ENCODE measurements around the gene SEPTIN12.
A peak's percentile ranks its signal among the peaks of the same experiment; 100 is the strongest.

Gene SEPTIN12

GRCh38 chr16:4801962-4802658 lies 14.0 kb upstream of the SEPTIN12 start, which contains the start of gene ROGDI:
Gene ROGDI (minus strand): TSS chr16:4802633. CDS start chr16:4802571, 62 bp downstream.
- H3K36me3 ChIP-seq (ENCODE audit: insufficient read depth, low read length) = peaks cover 12% of the 10 kb centered on the region
- H3K27ac ChIP-seq (ENCODE audit: low read depth, low read length, poor library complexity, severe bottlenecking) = peak within 1 kb of the TSS; percentile 31

GRCh38 chr16:4801051-4801961 lies 13.2 kb upstream of the SEPTIN12 start:
- no peaks in the 10 kb centered on the region for H3F3A ChIP-seq (ENCODE audit: insufficient read depth, low read length)
- no peaks in the 10 kb centered on the region for H4K20me1 ChIP-seq (ENCODE audit: insufficient read depth, low read length)
- TF ChIP-seq EZH2 (IDR thresholded peaks at IDR 0.05; ENCODE audit: borderline replicate concordance, low read length) (no peak), CTCF (IDR thresholded peaks at IDR 0.05; ENCODE audit: low read length) (no peak)
- H3K4me2 ChIP-seq (ENCODE audit: low read length) = peak overlapping the region; percentile 85
- H3K4me1 ChIP-seq (ENCODE audit: insufficient read depth, low read length, severe bottlenecking) = peaks cover 16% of the 10 kb centered on the region
- H3K27me3 ChIP-seq (ENCODE audit: insufficient read depth, low read length) = peaks cover 3% of the 10 kb centered on the region; the same call in 1 of the 2 replicates
- peaks cover 11% of the 10 kb centered on the region; the same call in 1 of the 2 replicates for H3K36me3 ChIP-seq (ENCODE audit: insufficient read depth, low read length)
- H3K9ac ChIP-seq (ENCODE audit: low read length) = peak overlapping the region; percentile 47; the same call in 1 of the 2 replicates
- no peaks in the 10 kb centered on the region for H3K9me3 ChIP-seq (ENCODE audit: low read length)
- H3K9me2 ChIP-seq (ENCODE audit: low read depth, low read length) = no peaks in the 10 kb centered on the region
- H3K4me3 ChIP-seq (ENCODE audit: low read depth, low read length, poor library complexity, severe bottlenecking) = peak overlapping the region; percentile 80
- no peak overlapping the region for H2AFZ ChIP-seq (ENCODE audit: low read length)
- H3K27ac ChIP-seq (ENCODE audit: low read depth, low read length, poor library complexity, severe bottlenecking) = no peak overlapping the region
- no peaks in the 10 kb centered on the region for H3K79me2 ChIP-seq (ENCODE audit: insufficient read depth, low read length)

More at GRCh38 chr16:4801962-4802658, 14.0 kb upstream of the SEPTIN12 start, which contains the start of gene ROGDI:
- TF ChIP-seq EZH2 (IDR thresholded peaks at IDR 0.05; ENCODE audit: borderline replicate concordance, low read length) (no peak), CTCF (IDR thresholded peaks at IDR 0.05; ENCODE audit: low read length) (no peak)
- Histone ChIP-seq H3F3A (ENCODE audit: insufficient read depth, low read length) (no peaks in the 10 kb centered on the region), H3K4me2 (ENCODE audit: low read length) (peak within 1 kb of the TSS; percentile 85), H4K20me1 (ENCODE audit: insufficient read depth, low read length) (no peaks in the 10 kb centered on the region), H3K27me3 (ENCODE audit: insufficient read depth, low read length) (no peaks in the 10 kb centered on the region; the same call in 1 of the 2 replicates), H3K9ac (ENCODE audit: low read length) (peak within 1 kb of the TSS; percentile 65), H2AFZ (ENCODE audit: low read length) (no peak within 1 kb of the TSS), H3K4me3 (ENCODE audit: low read depth, low read length, poor library complexity, severe bottlenecking) (peak within 1 kb of the TSS; percentile 80), H3K79me2 (ENCODE audit: insufficient read depth, low read length) (no peaks in the 10 kb centered on the region), H3K4me1 (ENCODE audit: insufficient read depth, low read length, severe bottlenecking) (peaks cover 16% of the 10 kb centered on the region), H3K9me2 (ENCODE audit: low read depth, low read length) (no peaks in the 10 kb centered on the region), H3K9me3 (ENCODE audit: low read length) (no peaks in the 10 kb centered on the region)

- H3K9ac ChIP-seq (ENCODE audit: low read length) = no peak overlapping the region
- H3K9me2 ChIP-seq (ENCODE audit: low read depth, low read length) = no peaks in the 10 kb centered on the region
- no peak overlapping the region for H3K4me2 ChIP-seq (ENCODE audit: low read length)
- H2AFZ ChIP-seq (ENCODE audit: low read length) = no peak overlapping the region
- H3K4me3 ChIP-seq (ENCODE audit: low read depth, low read length, poor library complexity, severe bottlenecking) = no peak overlapping the region
- H4K20me1 ChIP-seq (ENCODE audit: insufficient read depth, low read length) = no peaks in the 10 kb centered on the region
- H3K4me1 ChIP-seq (ENCODE audit: insufficient read depth, low read length, severe bottlenecking) = peaks cover 16% of the 10 kb centered on the region
- no peak for TF ChIP-seq EZH2 (IDR thresholded peaks at IDR 0.05; ENCODE audit: borderline replicate concordance, low read length)
- TF ChIP-seq CTCF (IDR thresholded peaks at IDR 0.05; ENCODE audit: low read length) = no peak
- H3K79me2 ChIP-seq (ENCODE audit: insufficient read depth, low read length) = no peaks in the 10 kb centered on the region
- peaks cover 3% of the 10 kb centered on the region; the same call in 1 of the 2 replicates for H3K27me3 ChIP-seq (ENCODE audit: insufficient read depth, low read length)
- H3K9me3 ChIP-seq (ENCODE audit: low read length) = no peaks in the 10 kb centered on the region
- H3F3A ChIP-seq (ENCODE audit: insufficient read depth, low read length) = no peaks in the 10 kb centered on the region
- H3K36me3 ChIP-seq (ENCODE audit: insufficient read depth, low read length) = peaks cover 11% of the 10 kb centered on the region; the same call in 1 of the 2 replicates
- no peak overlapping the region for H3K27ac ChIP-seq (ENCODE audit: low read depth, low read length, poor library complexity, severe bottlenecking)
Measured at GRCh38 chr16:4800290-4801041, 12.3 kb upstream of the SEPTIN12 start.

Measured in OCI-LY1 (cell line).